Midbrain (tissue), 1 donor: ENCODE results near the gene INMT.

Source experiments
- DNase-seq: peaks from one replicate; lab custom pipeline; 2025; lab: John Stamatoyannopoulos, UW

INMT gene

DNA sequence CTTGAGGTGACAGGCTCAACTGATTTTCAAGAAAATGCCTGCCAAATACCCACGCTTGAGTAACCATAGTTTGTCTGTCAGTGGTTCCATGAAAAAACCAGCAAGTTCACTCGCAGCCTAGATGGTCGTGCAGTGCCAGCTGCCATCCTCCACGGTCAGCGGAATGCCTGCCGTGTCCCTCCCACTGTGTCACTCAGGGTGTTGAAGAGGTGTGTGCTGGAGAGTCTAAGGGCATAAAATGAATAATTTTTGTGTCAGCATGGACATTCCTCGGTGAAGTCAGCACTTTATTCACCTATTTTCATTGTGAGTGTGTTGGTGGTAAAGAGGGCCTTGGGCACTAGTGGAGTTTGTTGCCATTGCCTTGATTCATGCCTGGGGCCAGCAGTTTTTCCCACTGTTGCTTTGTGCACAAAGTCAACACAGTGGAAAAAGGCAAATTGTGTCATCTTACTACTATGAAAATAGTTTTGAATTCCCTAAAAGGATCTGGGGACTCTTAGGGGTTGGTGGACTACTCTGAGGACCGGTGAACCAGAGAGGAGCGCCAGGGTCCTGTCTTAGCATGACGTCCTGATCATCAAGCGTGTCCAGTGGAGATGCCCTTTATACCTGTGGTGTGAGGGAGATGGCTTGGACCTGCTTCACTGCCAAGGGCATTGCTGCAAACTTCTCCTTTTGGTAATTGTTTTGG lies 36.9 kb downstream of the INMT start:
- no peak for DNase-seq

DNA sequence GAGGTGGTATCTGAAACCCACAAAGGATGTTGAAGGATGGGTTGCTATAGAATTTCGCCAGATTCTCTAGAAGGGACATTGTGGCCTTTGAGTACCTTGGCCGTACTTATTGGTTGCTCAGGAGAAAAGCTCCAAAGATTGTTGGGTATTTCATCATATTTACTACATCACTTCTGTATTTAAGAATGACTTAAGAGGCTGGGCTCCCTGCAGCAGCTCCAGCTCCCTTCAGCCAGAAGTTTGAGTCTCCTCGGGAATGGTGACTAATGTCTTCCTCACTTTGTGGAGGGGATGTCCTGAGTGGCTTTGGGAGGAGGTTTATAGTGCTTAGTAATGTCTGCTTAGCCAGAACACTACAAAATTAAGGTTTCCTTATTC lies 37.4 kb downstream of the INMT start:
- DNase-seq, result no peak

DNA sequence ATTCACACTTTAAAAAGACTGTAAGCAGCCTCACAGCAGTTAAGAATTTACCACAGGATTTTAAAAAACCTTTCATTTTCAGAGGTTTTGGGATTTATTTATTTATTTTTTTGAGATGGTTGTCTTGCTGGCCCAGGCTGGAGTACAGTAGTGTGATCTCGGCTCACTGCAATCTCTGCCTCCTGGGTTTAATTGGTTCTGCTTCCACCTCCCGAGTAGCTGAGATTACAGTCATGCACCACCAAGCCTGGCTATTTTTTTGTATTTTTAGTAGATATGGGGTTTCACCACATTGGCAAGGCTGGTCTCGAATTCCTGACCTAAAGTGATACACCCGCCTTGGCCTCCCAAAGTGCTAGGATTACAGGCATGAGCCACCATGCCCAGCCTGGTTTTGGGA lies 38.4 kb downstream of the INMT start:
- no peak for DNase-seq

- no peak for DNase-seq
These were observed 39.2 kb downstream of the INMT start for GRCh38 chr7:30791114-30791513.

DNA sequence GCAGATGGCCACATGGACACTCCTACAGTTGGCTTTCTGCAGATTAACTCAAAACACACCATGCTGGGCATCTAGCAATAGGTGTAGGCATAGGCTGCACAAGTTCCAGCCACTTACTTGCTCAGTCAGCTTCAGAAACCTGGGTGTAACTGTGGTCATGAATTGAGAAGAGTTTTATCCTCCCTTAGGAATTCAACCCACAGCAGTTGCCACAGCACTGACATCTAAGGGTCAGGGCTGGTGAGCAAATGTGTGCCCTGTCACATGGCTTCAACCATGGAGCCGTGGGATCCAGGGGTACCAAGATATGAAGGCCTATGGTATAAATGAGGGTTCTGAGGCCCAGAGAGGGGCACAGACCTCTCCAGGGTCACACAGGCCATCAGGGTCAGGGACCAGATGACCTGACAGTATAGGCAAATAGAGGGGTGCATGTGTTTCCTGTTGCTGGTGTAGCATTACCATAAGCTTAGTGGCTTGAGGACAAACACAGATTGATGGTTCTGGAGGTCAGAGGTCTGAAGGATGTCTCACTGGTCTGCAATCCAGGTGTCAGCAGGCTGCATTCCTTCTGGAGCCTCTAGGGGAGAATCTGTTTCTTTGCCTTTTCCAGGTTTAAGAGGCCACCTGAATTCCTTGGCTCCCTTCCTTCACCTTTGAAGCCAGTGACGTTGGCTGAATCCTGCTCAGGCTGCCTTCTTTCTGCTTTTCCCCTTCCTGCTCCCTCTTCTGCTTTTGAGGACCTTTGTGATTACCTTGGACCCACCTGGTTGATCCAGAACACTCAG lies 43.4 kb downstream of the INMT start:
- DNase-seq, result no peak

- no peak for DNase-seq
These were observed 44.4 kb downstream of the INMT start for GRCh38 chr7:30796105-30796869.

- DNase-seq, result no peak
These were observed 45.5 kb downstream of the INMT start for GRCh38 chr7:30797176-30798040.

GRCh38 chr7:30799206-30799975 lies 47.5 kb downstream of the INMT start:
- DNase-seq, result no peak

DNA sequence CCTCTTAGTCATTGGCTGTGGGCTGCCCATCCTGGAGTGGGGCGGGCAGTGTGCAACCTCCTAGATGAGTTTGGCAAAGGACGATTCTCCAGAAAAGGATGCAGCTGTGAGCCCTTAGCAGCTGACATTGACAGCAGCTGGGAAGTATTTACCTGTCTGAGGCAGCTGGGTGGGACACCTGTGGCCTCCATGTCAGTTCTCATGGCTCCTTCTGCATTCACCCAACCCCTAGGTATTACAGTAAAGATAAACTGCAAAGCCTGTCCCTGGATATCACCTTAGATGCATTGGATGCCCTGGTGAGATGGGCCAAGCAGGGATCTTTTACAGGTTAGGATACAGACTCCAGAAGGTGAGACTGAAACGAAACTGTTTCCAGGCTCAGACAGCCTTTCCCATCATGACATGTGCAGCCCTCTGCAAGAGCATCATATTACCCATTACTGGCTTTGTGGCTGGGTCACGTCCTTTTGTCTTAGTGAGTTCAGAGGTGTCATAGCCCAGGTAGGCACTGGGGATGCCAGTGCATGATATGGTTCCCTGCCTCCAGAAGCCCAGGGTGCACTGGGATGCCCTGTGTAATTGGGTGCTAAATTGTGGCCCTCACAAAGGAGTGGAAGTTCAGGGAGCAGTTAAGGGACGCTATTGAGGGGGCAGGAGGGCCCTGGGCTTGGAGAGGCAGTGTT lies 48.2 kb downstream of the INMT start:
- no peak for DNase-seq

DNA sequence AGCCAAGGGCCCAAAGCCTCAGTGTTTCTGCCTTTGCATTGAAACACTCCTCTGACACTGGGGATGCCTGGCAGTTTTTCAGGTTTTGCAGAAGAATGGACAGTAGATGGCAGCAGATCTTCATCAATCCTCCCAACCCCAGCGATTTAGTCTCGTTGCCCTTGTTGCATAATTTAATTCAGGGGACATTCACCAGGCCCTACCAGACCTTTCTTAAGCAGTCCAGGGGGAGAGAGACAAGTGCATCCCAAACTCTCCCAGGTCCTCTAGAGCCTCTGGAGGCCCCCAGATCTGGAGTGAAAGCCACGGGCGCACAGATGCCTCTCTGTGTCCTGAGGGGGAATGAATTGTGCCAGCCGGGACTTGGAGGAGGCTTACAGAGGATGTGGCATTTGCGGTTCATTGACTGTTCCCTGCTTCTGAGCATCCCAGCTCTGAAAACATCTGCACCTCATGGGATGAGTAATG lies 48.9 kb downstream of the INMT start:
- peak; percentile 87 for DNase-seq

DNA sequence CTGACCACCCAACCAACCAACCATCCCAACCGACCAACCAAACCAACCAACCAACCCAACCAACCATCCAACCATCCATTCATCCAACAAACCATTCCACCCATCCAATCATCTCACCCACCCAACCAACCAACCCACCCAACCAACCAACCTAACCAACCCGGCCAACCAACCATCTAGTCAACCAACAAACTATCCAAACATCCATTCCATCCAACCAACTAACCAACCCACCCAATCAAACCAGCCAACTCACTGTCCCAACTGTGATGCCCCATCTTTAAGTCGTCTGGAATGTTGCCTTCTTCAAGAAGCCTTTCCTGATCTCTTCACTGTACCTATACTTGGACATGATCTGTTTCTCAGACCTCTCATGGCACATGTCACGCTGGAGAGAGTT lies 50.9 kb downstream of the INMT start:
- no peak for DNase-seq

GRCh38 chr7:30804078-30804661 lies 52.2 kb downstream of the INMT start:
- no peak for DNase-seq

DNA sequence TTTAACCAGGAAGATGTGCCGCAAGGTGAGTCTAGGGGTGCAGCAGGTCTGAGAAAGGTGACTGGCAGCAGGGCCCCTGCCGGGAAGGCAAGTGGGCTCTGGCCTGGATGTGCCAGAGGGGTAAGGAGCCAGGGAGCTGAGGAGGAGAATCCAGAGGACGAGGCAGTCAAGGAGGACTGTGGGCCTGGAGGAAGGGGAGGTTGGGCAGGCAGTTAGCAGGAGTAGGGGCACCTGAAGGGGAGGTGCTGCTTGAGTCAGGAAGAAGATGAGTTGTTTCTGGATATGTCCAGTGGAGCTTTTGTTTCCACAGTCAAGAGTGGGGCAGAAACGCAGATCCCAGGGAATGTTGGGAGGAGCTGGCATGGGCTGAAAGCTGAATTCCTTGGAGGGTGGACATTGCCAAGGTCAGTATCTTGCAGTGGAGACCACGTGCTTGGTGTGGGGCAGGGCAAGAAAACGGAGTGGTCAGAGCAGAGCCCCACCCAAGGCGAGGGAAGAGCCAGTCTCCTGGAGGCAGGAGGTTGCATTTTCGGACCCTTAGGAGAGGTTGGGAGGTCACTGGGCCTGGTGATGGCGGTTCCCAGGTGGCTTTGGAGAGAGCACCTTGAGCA lies 53.3 kb downstream of the INMT start:
- DNase-seq, result no peak

- peak; percentile 19 for DNase-seq
These were observed 54.0 kb downstream of the INMT start for GRCh38 chr7:30805931-30806330.
